ENCODE results near the gene AP2S1.
A peak's percentile ranks its signal among the peaks of the same experiment; 100 is the strongest.
"Not testable (repeated sequence)": the region's sequence is repeated elsewhere in the genome, so short reads cannot be mapped to it uniquely, and the experiment has no call there.

The AP2S1 gene

GRCh38 chr19:46841458-46842083, 9.1 kb downstream of the AP2S1 start:
- DNase-seq (ENCODE audit: low spot score) = peak; percentile 63

- DNase-seq (ENCODE audit: low spot score) = peak; percentile 84
Measured at GRCh38 chr19:46840498-46840942, 10.1 kb downstream of the AP2S1 start.

- no peak for DNase-seq (ENCODE audit: low spot score)
Measured at GRCh38 chr19:46839752-46840497, 10.7 kb downstream of the AP2S1 start.

GRCh38 chr19:46838160-46838559, 12.5 kb downstream of the AP2S1 start:
- DNase-seq (ENCODE audit: low spot score) = no peak

- DNase-seq (ENCODE audit: low spot score) = no peak
Measured at GRCh38 chr19:46834984-46835383, 15.7 kb downstream of the AP2S1 start.

- DNase-seq (ENCODE audit: low spot score) = no peak
Measured at GRCh38 chr19:46834121-46834520, 16.5 kb downstream of the AP2S1 start.

- no peak for DNase-seq (ENCODE audit: low spot score)
Measured at GRCh38 chr19:46830864-46831263, 19.8 kb downstream of the AP2S1 start.

- no peak for DNase-seq (ENCODE audit: low spot score)
Measured at GRCh38 chr19:46828484-46828883, 22.2 kb downstream of the AP2S1 start.

GRCh38 chr19:46825731-46826055, 25.0 kb downstream of the AP2S1 start:
- no peak for DNase-seq (ENCODE audit: low spot score)

GRCh38 chr19:46824890-46825730, 25.5 kb downstream of the AP2S1 start:
- DNase-seq (ENCODE audit: low spot score) = no peak

GRCh38 chr19:46823049-46823448, 27.6 kb downstream of the AP2S1 start:
- DNase-seq (ENCODE audit: low spot score) = no peak

- DNase-seq (ENCODE audit: low spot score) = not testable (repeated sequence)
Measured at GRCh38 chr19:46822410-46822787, 28.2 kb downstream of the AP2S1 start.

- DNase-seq (ENCODE audit: low spot score) = no peak
Measured at GRCh38 chr19:46821512-46822409, 28.9 kb downstream of the AP2S1 start.

- peak; percentile 36 for DNase-seq (ENCODE audit: low spot score)
Measured at GRCh38 chr19:46818812-46819211, 31.8 kb downstream of the AP2S1 start.

- DNase-seq (ENCODE audit: low spot score) = no peak
Measured at GRCh38 chr19:46815833-46816627, 34.6 kb downstream of the AP2S1 start.

GRCh38 chr19:46813839-46814358, 36.7 kb downstream of the AP2S1 start:
- DNase-seq (ENCODE audit: low spot score) = no peak

GRCh38 chr19:46812977-46813838, 37.4 kb downstream of the AP2S1 start:
- DNase-seq (ENCODE audit: low spot score) = no peak

GRCh38 chr19:46809534-46810272, 40.9 kb downstream of the AP2S1 start:
- DNase-seq (ENCODE audit: low spot score) = no peak

GRCh38 chr19:46806656-46807055, 44.0 kb downstream of the AP2S1 start:
- DNase-seq (ENCODE audit: low spot score) = no peak
